ENCODE results near the gene PRKN.

Gene PRKN

GRCh38 chr6:162712694-162713093 is 14.9 kb downstream of the PRKN start:
- ATAC-seq (ENCODE audit: insufficient read depth, low read depth) (no peak), DNase-seq (no peak)
- Histone ChIP-seq H2AFZ (ENCODE audit: low read depth, low read length) (no peak overlapping the region), H3K9ac (ENCODE audit: low read depth, low read length) (no peak overlapping the region), H3K27ac (ENCODE audit: low read length) (no peak overlapping the region), H3K9me3 (ENCODE audit: insufficient read depth, low read length, severe bottlenecking) (no peaks in the 10 kb centered on the region), H3K4me2 (ENCODE audit: insufficient read depth, low read length) (no peak overlapping the region), H3K36me3 (ENCODE audit: insufficient read depth, low read length) (no peaks in the 10 kb centered on the region), H3K4me3 (ENCODE audit: low read depth in 1 of 2, low read length in 2 of 2) (no peak overlapping the region), H3K27me3 (ENCODE audit: insufficient read depth, low read length, poor library complexity) (no peaks in the 10 kb centered on the region), H3K79me2 (ENCODE audit: insufficient read depth, low read length) (no peaks in the 10 kb centered on the region), H4K20me1 (ENCODE audit: insufficient read depth, low read length) (no peaks in the 10 kb centered on the region), H3K4me1 (ENCODE audit: insufficient read depth, low read length) (no peaks in the 10 kb centered on the region)
- TF ChIP-seq, protein P1, sequence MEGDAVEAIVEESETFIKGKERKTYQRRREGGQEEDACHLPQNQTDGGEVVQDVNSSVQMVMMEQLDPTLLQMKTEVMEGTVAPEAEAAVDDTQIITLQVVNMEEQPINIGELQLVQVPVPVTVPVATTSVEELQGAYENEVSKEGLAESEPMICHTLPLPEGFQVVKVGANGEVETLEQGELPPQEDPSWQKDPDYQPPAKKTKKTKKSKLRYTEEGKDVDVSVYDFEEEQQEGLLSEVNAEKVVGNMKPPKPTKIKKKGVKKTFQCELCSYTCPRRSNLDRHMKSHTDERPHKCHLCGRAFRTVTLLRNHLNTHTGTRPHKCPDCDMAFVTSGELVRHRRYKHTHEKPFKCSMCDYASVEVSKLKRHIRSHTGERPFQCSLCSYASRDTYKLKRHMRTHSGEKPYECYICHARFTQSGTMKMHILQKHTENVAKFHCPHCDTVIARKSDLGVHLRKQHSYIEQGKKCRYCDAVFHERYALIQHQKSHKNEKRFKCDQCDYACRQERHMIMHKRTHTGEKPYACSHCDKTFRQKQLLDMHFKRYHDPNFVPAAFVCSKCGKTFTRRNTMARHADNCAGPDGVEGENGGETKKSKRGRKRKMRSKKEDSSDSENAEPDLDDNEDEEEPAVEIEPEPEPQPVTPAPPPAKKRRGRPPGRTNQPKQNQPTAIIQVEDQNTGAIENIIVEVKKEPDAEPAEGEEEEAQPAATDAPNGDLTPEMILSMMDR (IDR thresholded peaks at IDR 0.05; ENCODE audit: borderline replicate concordance, extremely low read depth, low read length, poor library complexity, severe bottlenecking): no peak
- TF ChIP-seq EZH2 (IDR thresholded peaks at IDR 0.05; ENCODE audit: borderline replicate concordance, low read depth, low read length, severe bottlenecking): no peak

DNA sequence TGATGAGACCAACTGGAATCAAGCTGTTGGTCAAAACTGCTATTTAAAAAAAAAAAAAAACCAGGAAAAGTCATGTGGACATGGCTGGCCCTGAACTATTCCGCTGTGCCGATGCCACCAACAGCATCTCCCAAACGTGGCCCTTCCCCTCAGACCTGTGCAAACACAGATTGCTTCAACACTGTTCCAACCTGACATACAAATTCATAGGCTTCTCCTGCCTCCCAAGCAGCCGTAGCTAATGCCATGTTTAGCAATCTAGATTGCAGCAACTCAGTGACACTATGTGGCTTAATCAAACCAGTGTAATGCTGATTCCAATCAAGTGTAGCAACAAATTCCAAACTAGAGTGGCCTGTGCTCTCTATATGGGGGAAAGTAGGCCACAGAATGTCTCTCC is 16.2 kb downstream of the PRKN start:
- DNase-seq (no peak), ATAC-seq (ENCODE audit: insufficient read depth, low read depth) (no peak)
- Histone ChIP-seq H3K36me3 (ENCODE audit: insufficient read depth, low read length) (no peaks in the 10 kb centered on the region), H3K27ac (ENCODE audit: low read length) (no peak overlapping the region), H2AFZ (ENCODE audit: low read depth, low read length) (no peak overlapping the region), H3K9ac (ENCODE audit: low read depth, low read length) (no peak overlapping the region), H3K4me3 (ENCODE audit: low read depth in 1 of 2, low read length in 2 of 2) (no peak overlapping the region), H3K9me3 (ENCODE audit: insufficient read depth, low read length, severe bottlenecking) (no peaks in the 10 kb centered on the region), H4K20me1 (ENCODE audit: insufficient read depth, low read length) (no peaks in the 10 kb centered on the region), H3K4me1 (ENCODE audit: insufficient read depth, low read length) (no peaks in the 10 kb centered on the region), H3K4me2 (ENCODE audit: insufficient read depth, low read length) (no peak overlapping the region), H3K27me3 (ENCODE audit: insufficient read depth, low read length, poor library complexity) (no peaks in the 10 kb centered on the region), H3K79me2 (ENCODE audit: insufficient read depth, low read length) (no peaks in the 10 kb centered on the region)
- no peak for TF ChIP-seq EZH2 (IDR thresholded peaks at IDR 0.05; ENCODE audit: borderline replicate concordance, low read depth, low read length, severe bottlenecking)
- TF ChIP-seq, protein P1 (IDR thresholded peaks at IDR 0.05; ENCODE audit: borderline replicate concordance, extremely low read depth, low read length, poor library complexity, severe bottlenecking): no peak

- ATAC-seq (ENCODE audit: insufficient read depth, low read depth): no peak
- Histone ChIP-seq H3K79me2 (ENCODE audit: insufficient read depth, low read length) (no peaks in the 10 kb centered on the region), H3K27ac (ENCODE audit: low read length) (no peak overlapping the region), H3K4me1 (ENCODE audit: insufficient read depth, low read length) (no peaks in the 10 kb centered on the region), H3K27me3 (ENCODE audit: insufficient read depth, low read length, poor library complexity) (no peaks in the 10 kb centered on the region), H3K9me3 (ENCODE audit: insufficient read depth, low read length, severe bottlenecking) (no peaks in the 10 kb centered on the region), H2AFZ (ENCODE audit: low read depth, low read length) (no peak overlapping the region), H3K4me2 (ENCODE audit: insufficient read depth, low read length) (no peak overlapping the region), H4K20me1 (ENCODE audit: insufficient read depth, low read length) (no peaks in the 10 kb centered on the region), H3K4me3 (ENCODE audit: low read depth in 1 of 2, low read length in 2 of 2) (no peak overlapping the region), H3K9ac (ENCODE audit: low read depth, low read length) (no peak overlapping the region), H3K36me3 (ENCODE audit: insufficient read depth, low read length) (no peaks in the 10 kb centered on the region)
- TF ChIP-seq, protein P1 (IDR thresholded peaks at IDR 0.05; ENCODE audit: borderline replicate concordance, extremely low read depth, low read length, poor library complexity, severe bottlenecking): no peak
- no peak for TF ChIP-seq EZH2 (IDR thresholded peaks at IDR 0.05; ENCODE audit: borderline replicate concordance, low read depth, low read length, severe bottlenecking)
- no peak for DNase-seq
Measured at GRCh38 chr6:162710936-162711335, 16.6 kb downstream of the PRKN start.

GRCh38 chr6:162710419-162710818 is 17.1 kb downstream of the PRKN start:
- Histone ChIP-seq H3K79me2 (ENCODE audit: insufficient read depth, low read length) (no peaks in the 10 kb centered on the region), H3K9ac (ENCODE audit: low read depth, low read length) (no peak overlapping the region), H3K9me3 (ENCODE audit: insufficient read depth, low read length, severe bottlenecking) (no peaks in the 10 kb centered on the region), H3K36me3 (ENCODE audit: insufficient read depth, low read length) (no peaks in the 10 kb centered on the region), H3K4me3 (ENCODE audit: low read depth in 1 of 2, low read length in 2 of 2) (no peak overlapping the region), H4K20me1 (ENCODE audit: insufficient read depth, low read length) (no peaks in the 10 kb centered on the region), H3K27me3 (ENCODE audit: insufficient read depth, low read length, poor library complexity) (no peaks in the 10 kb centered on the region), H3K27ac (ENCODE audit: low read length) (no peak overlapping the region), H3K4me1 (ENCODE audit: insufficient read depth, low read length) (no peaks in the 10 kb centered on the region), H2AFZ (ENCODE audit: low read depth, low read length) (no peak overlapping the region), H3K4me2 (ENCODE audit: insufficient read depth, low read length) (no peak overlapping the region)
- DNase-seq (no peak), ATAC-seq (ENCODE audit: insufficient read depth, low read depth) (no peak)
- no peak for TF ChIP-seq EZH2 (IDR thresholded peaks at IDR 0.05; ENCODE audit: borderline replicate concordance, low read depth, low read length, severe bottlenecking)
- TF ChIP-seq, protein P1 (IDR thresholded peaks at IDR 0.05; ENCODE audit: borderline replicate concordance, extremely low read depth, low read length, poor library complexity, severe bottlenecking): no peak

Data from DND-41 (cell line).